HepG2 (cell line): ENCODE measurements around the gene LRRC3C. TPM values are rescaled to one million over a fixed set of nuclear protein-coding genes. Genes with fewer than 3 reads are reported as not detected.
A peak's percentile ranks its signal among the peaks of the same experiment; 100 is the strongest.

ENCODE experiments used
- ATAC-seq: fragments of 200-7000 bp; cut with Tn5 transposase; 3 replicates; pipeline ENCODE4 v1.9.1; 2020; ENCODE audit warnings: mild to moderate bottlenecking, moderate library complexity
- BruUV-seq: library from RNA; stranded (reverse); fragments of 400-500 nt; replicated peaks from 2 replicates; lab custom pipeline; 2021; lab: Mats Ljungman, UMichigan
- CTCF ChIA-PET: fragments of 300-600 bp; formaldehyde crosslinking; extraction: SDS; loops from one replicate; lab custom pipeline; 2021; ENCODE audit warnings: low total read pairs, inconsistent platforms, low intra/inter-chr PET ratio; lab: Yijun Ruan, JAX
- POLR2A ChIA-PET: fragments of 350-600 bp; sonication (Branson Sonifier 250); formaldehyde crosslinking; loops from one replicate; lab custom pipeline; 2020; ENCODE audit warnings: antibody characterized with exemption, inconsistent platforms; lab: Yijun Ruan, JAX
- DNase-seq: peaks from one replicate; pipeline ENCODE4 v3.0.0-alpha.2; 2015; ENCODE audit warnings: low spot score
- FAIRE-seq: peaks from 3 replicates; lab custom pipeline; 2011; peaks lifted over from hg19 to GRCh38; lab: Jason Lieb, UNC
- H2AFZ ChIP-seq: one replicate; pipeline ENCODE4 v1.6.1; 2011; ENCODE audit warnings: low read length, inconsistent platforms
- H3K27ac ChIP-seq: fragments of 300-600 bp; 3 replicates; pipeline ENCODE4 v1.8.0; 2011; ENCODE audit warnings: mixed run types, mild to moderate bottlenecking, mixed read lengths, low read length, inconsistent platforms; ENCODE audit not compliant: insufficient read depth; ENCODE audit errors: extremely low read length
- H3K27me3 ChIP-seq, 2 experiments: fragments of 200-600 bp in 1 of 2; 2 replicates in 1 of 2; 3 replicates in 1 of 2; pipeline versions ENCODE4 v1.6.0 to v1.8.0; 2011; ENCODE audit warnings: low read length in 2 of 2, mild to moderate bottlenecking in 2 of 2, moderate library complexity in 2 of 2, inconsistent platforms in 1 of 2; ENCODE audit not compliant: insufficient read depth in 2 of 2, control insufficient read depth in 1 of 2
- H3K36me3 ChIP-seq, 2 experiments: fragments of 200-600 bp in 1 of 2; replicated peaks in 1 of 2; 2 replicates in 1 of 2; 3 replicates in 1 of 2; pipeline versions ENCODE4 v1.5.1 to v1.8.0; 2011; ENCODE audit warnings: low read length in 2 of 2, inconsistent platforms in 1 of 2; ENCODE audit not compliant: insufficient read depth in 2 of 2, control insufficient read depth in 1 of 2
- H3K4me1 ChIP-seq: 2 replicates; pipeline ENCODE4 v1.5.1; 2012; ENCODE audit warnings: low read length, inconsistent platforms; ENCODE audit not compliant: insufficient read depth
- H3K4me2 ChIP-seq: 2 replicates; pipeline ENCODE4 v1.6.0; 2011; ENCODE audit warnings: low read depth, low read length, inconsistent platforms
- H3K4me3 ChIP-seq, 3 experiments: fragments of 200-600 bp in 1 of 3; sonication (generic), shearing (Covaris generic) in 1 of 3; replicated peaks in 1 of 3; 2 replicates each; pipeline ENCODE4 v1.5.1; 2011 to 2016; ENCODE audit warnings: low read length in 3 of 3, inconsistent platforms in 2 of 3, low read depth in 2 of 3, mild to moderate bottlenecking in 2 of 3, control low read depth in 1 of 3, mixed read lengths in 1 of 3; ENCODE audit not compliant: insufficient read depth in 1 of 3
- H3K79me2 ChIP-seq: one replicate; pipeline ENCODE4 v1.6.1; 2011; ENCODE audit warnings: low read length, inconsistent platforms; ENCODE audit not compliant: insufficient read depth
- H3K9ac ChIP-seq: 2 replicates; pipeline ENCODE4 v1.6.0; 2011; ENCODE audit warnings: mild to moderate bottlenecking, low read depth, low read length, inconsistent platforms; ENCODE audit not compliant: insufficient read depth
- H3K9me3 ChIP-seq: 2 replicates; pipeline ENCODE4 v1.5.1; 2012; ENCODE audit warnings: mild to moderate bottlenecking, low read length
- H4K20me1 ChIP-seq: 2 replicates; pipeline ENCODE4 v1.6.0; 2011; ENCODE audit warnings: inconsistent platforms, mild to moderate bottlenecking, low read length, moderate library complexity; ENCODE audit not compliant: insufficient read depth
- FOSL2 ChIP-seq: sonication (generic); formaldehyde crosslinking; IDR thresholded peaks from 2 replicates; pipeline ENCODE4 v1.4.0; 2020; ENCODE audit warnings: missing genetic modification reagents
- RBM22 ChIP-seq: fragments of 200-400 bp; formaldehyde crosslinking; optimal IDR thresholded peaks from 2 replicates; pipeline ENCODE3; 2017; ENCODE audit warnings: mild to moderate bottlenecking, low read length, moderate library complexity
- ZMYM3 ChIP-seq: sonication (generic); formaldehyde crosslinking; IDR thresholded peaks from 2 replicates; pipeline ENCODE4 v1.5.1; 2020; ENCODE audit warnings: mild to moderate bottlenecking, missing genetic modification reagents
- ZNF121 ChIP-seq: sonication (generic); formaldehyde crosslinking; IDR thresholded peaks from 2 replicates; pipeline ENCODE4 v1.5.0; 2020; ENCODE audit warnings: mild to moderate bottlenecking, missing genetic modification reagents
- ZNF746 ChIP-seq: sonication (generic); formaldehyde crosslinking; IDR thresholded peaks from 2 replicates; pipeline ENCODE4 v1.8.0; 2022; ENCODE audit warnings: mild to moderate bottlenecking, missing genetic modification reagents
- WGBS: methylation state at CpG from one replicate; pipeline ENCODE4 v1.1.6; 2017; ENCODE audit warnings: low lambda C conversion rate; 5-methylcytosine and 5-hydroxymethylcytosine counted together
- in situ Hi-C: cut with HindIII; loops from 2 replicates; pipeline ENCODE4 v1.10.0; 2017; ENCODE audit warnings: low pct_unique_long_range_greater_than_20kb; ENCODE audit not compliant: extremely low pct_ligation_motif_present
- intact Hi-C: fragments of 100-400 bp; cut with micrococcal nuclease; formaldehyde crosslinking; loops from one replicate; pipeline ENCODE4 v1.10.0; 2022; ENCODE audit not compliant: unreplicated experiment
- polyA plus RNA-seq, 8 experiments: library from polyadenylated mRNA; depleted of rRNA in 3 of 8; stranded (reverse) in 7 of 8; unstranded in 1 of 8; fragments of >200 nt; fragmentation: Illumina TruSeq in 4 of 8; extraction: Trizol in 4 of 8; gene quantifications; 2 replicates each; pipeline versions ENCODE4 v1.2.1 to v1.2.3, GENCODE V29; 2011 to 2016; ENCODE audit warnings: low read depth in 4 of 8, missing spikeins in 1 of 8, mixed read lengths in 1 of 8; ENCODE audit not compliant: insufficient read depth in 1 of 8
- total RNA-seq, 5 experiments: library from RNA; depleted of rRNA; stranded (reverse); fragments of >200 nt; fragmentation: Illumina TruSeq; extraction: Trizol; gene quantifications; 2 replicates each; pipeline ENCODE4 v1.2.3, GENCODE V29; 2016; ENCODE audit warnings: low read depth in 1 of 5
- TF ChIP-seq, protein P1 (sequence below): sonication (generic); formaldehyde crosslinking; IDR thresholded peaks from 2 replicates; pipeline ENCODE4 v1.4.0; 2020; ENCODE audit warnings: missing genetic modification reagents, borderline replicate concordance
- TF ChIP-seq, protein P2 (sequence below): sonication (generic); formaldehyde crosslinking; IDR thresholded peaks from 2 replicates; pipeline ENCODE4 v1.5.0; 2020; ENCODE audit warnings: mild to moderate bottlenecking, missing genetic modification reagents

Gene LRRC3C
- total and polyA plus RNA-seq, 2 of the 13 experiments (the other 11 are each of a cell fraction or from before 2014, with no cell fraction given) = 0.17 TPM; not detected in 1

DNA sequence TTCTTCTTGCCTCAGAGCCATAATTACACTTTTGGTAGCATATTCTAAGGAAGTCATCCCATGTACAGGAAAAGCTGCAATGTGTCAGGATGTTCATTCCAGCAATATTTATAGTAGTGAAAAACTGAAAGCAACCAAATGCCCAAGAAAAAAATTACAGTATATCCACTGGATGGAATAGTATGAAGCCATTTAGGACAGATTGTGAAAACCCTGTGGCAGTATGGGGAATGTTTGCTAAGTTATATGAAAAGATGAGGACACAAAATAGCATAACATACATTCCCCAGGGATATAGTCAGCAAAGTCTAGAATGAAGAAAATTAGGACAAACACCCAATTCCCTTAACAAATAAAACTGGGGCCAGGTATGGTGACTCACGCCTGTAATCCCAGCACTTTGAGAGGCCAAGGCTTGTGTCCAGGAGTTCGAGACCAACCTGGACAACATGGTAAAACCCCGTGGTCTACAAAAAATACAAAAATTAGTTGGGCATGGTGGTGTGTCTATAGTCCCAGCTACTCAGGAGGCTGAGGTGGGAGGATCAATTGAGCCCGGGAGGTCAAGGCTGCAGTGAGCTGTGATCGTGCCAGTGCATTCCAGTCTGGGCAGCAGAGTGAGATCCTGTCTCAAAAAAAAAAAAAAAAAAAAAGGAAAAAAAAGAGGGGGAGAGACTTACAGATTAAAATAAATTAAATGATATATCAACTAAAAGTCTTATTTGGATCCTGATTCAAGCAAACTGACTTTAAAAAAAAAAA lies 2.3 kb downstream of the LRRC3C start:
- ATAC-seq = no peak
- BruUV-seq = no TSS peak
- no peak overlapping the region for H3K4me3 ChIP-seq
- intact Hi-C loops (loop anchor here (10.0 kb wide), 1 partner anchor 175 kb away; the partner anchor contains the start of gene NR1D1), in situ Hi-C loops (no loop called here)
- no peak for FAIRE-seq
- TF ChIP-seq FOSL2 (CRISPR knock-in tag) = peak; percentile 69
- TF ChIP-seq RBM22 = no peak
- TF ChIP-seq, protein P1, sequence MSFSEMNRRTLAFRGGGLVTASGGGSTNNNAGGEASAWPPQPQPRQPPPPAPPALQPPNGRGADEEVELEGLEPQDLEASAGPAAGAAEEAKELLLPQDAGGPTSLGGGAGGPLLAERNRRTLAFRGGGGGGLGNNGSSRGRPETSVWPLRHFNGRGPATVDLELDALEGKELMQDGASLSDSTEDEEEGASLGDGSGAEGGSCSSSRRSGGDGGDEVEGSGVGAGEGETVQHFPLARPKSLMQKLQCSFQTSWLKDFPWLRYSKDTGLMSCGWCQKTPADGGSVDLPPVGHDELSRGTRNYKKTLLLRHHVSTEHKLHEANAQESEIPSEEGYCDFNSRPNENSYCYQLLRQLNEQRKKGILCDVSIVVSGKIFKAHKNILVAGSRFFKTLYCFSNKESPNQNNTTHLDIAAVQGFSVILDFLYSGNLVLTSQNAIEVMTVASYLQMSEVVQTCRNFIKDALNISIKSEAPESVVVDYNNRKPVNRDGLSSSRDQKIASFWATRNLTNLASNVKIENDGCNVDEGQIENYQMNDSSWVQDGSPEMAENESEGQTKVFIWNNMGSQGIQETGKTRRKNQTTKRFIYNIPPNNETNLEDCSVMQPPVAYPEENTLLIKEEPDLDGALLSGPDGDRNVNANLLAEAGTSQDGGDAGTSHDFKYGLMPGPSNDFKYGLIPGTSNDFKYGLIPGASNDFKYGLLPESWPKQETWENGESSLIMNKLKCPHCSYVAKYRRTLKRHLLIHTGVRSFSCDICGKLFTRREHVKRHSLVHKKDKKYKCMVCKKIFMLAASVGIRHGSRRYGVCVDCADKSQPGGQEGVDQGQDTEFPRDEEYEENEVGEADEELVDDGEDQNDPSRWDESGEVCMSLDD (CRISPR knock-in tag) = 0 out of 2 replicates have a peak, but pooled peaks have one; percentile 17
- peak; percentile 59; the same call in 1 of the 2 replicates for TF ChIP-seq ZNF121
- peak; percentile 35; the same call in 1 of the 2 replicates for TF ChIP-seq ZMYM3 (CRISPR knock-in tag)
- no peak for TF ChIP-seq ZNF746 (CRISPR knock-in tag)
- TF ChIP-seq, protein P2, sequence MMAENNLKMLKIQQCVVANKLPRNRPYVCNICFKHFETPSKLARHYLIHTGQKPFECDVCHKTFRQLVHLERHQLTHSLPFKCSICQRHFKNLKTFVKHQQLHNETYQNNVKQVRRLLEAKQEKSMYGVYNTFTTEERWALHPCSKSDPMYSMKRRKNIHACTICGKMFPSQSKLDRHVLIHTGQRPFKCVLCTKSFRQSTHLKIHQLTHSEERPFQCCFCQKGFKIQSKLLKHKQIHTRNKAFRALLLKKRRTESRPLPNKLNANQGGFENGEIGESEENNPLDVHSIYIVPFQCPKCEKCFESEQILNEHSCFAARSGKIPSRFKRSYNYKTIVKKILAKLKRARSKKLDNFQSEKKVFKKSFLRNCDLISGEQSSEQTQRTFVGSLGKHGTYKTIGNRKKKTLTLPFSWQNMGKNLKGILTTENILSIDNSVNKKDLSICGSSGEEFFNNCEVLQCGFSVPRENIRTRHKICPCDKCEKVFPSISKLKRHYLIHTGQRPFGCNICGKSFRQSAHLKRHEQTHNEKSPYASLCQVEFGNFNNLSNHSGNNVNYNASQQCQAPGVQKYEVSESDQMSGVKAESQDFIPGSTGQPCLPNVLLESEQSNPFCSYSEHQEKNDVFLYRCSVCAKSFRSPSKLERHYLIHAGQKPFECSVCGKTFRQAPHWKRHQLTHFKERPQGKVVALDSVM (CRISPR knock-in tag) = peak; percentile 89
- H4K20me1 ChIP-seq = peaks cover 5% of the 10 kb centered on the region; the same call in 1 of the 2 replicates
- peaks cover 26% of the 10 kb centered on the region for H3K79me2 ChIP-seq
- H3K9ac ChIP-seq = peak overlapping the region; percentile 90; the same call in 1 of the 2 replicates
- no peaks in the 10 kb centered on the region; a peak in 1 of 5 replicates for H3K27me3 ChIP-seq
- WGBS = 70% methylated on average over 5 of the region's 5 CpGs
- H3K36me3 ChIP-seq = 0 out of 5 replicates have a peak, but pooled peaks cover 0 to 4% of the 10 kb centered on the region in 2 experiments
- no peak overlapping the region for H3K27ac ChIP-seq
- H3K9me3 ChIP-seq = no peaks in the 10 kb centered on the region
- H2AFZ ChIP-seq = no peak overlapping the region
- peak overlapping the region; percentile 97 for H3K4me2 ChIP-seq
- POLR2A ChIA-PET = interaction anchor here (0.6 to 1.8 kb wide), 4 partner anchors 23 to 917 kb away, joined by 3 to 4 read pairs (median 3); no protein-coding TSS in a partner anchor
- peaks cover 56% of the 10 kb centered on the region for H3K4me1 ChIP-seq
- DNase-seq = peak; percentile 62
- CTCF ChIA-PET = no interaction called here
